Thyroid gland (tissue), 4 donors: ENCODE results near the gene OLFML1.

Experiments
- CTCF ChIP-seq, 6 experiments: fragments of 200-600 bp in 3 of 6; fragments of 450-650 bp in 3 of 6; sonication (generic) in 3 of 6; IDR thresholded peaks; one replicate each; pipeline ENCODE4 v1.5.1; 2016 to 2019; ENCODE audit warnings: antibody characterized with exemption in 6 of 6, mild to moderate bottlenecking in 2 of 6, inconsistent platforms in 1 of 6, moderate library complexity in 1 of 6
- POLR2A ChIP-seq, 2 donors: fragments of 450-650 bp; IDR thresholded peaks; one replicate each; pipeline ENCODE4 v1.6.1; 2017; ENCODE audit warnings: antibody characterized with exemption in 2 of 2, mild to moderate bottlenecking in 2 of 2, moderate library complexity in 1 of 2

GRCh38 chr11:7523416-7524210, 38.3 kb downstream of the OLFML1 start:
- TF ChIP-seq CTCF (IDR thresholded peaks at IDR 0.05) (no peak), POLR2A (IDR thresholded peaks at IDR 0.05) (peak in 1 of 2 donors; percentile 44)
